Right lobe of liver (tissue), 6 donors: ENCODE results near the gene BICC1. TPM values are rescaled to one million over a fixed set of nuclear protein-coding genes. Genes with fewer than 3 reads are reported as not detected.
A peak's percentile ranks its signal among the peaks of the same experiment; 100 is the strongest.

Source experiments
- ATAC-seq, 4 donors: fragments of 200-7000 bp; cut with Tn5 transposase; one replicate each; pipeline ENCODE4 v1.9.1; 2020; ENCODE audit warnings: mild to moderate bottlenecking in 4 of 4, moderate library complexity in 4 of 4
- DNase-seq, 3 donors: peaks; one replicate each; pipeline ENCODE4 v3.0.0-alpha.2; 2020
- H3K27ac ChIP-seq, 3 donors: fragments of 200-600 bp; one replicate each; pipeline ENCODE4 v1.8.0; 2022
- H3K27me3 ChIP-seq, 2 donors: fragments of 200-600 bp; one replicate each; pipeline ENCODE4 v1.8.0; 2022
- H3K36me3 ChIP-seq, 4 donors: fragments of 200-600 bp; sonication (generic) in 1 of 4; one replicate each; pipeline versions ENCODE4 v1.5.1 to v1.8.0; 2017 to 2022; ENCODE audit warnings: control low read depth in 1 of 4
- H3K4me1 ChIP-seq, 4 donors: fragments of 200-600 bp; sonication (generic) in 1 of 4; one replicate each; pipeline versions ENCODE4 v1.5.1 to v1.8.0; 2017 to 2022; ENCODE audit warnings: control low read depth in 1 of 4
- H3K4me3 ChIP-seq, 3 donors: fragments of 200-600 bp; one replicate each; pipeline ENCODE4 v1.8.0; 2022
- H3K9me3 ChIP-seq, 4 donors: fragments of 200-600 bp; sonication (generic) in 1 of 4; one replicate each; pipeline versions ENCODE4 v1.5.1 to v1.8.0; 2017 to 2022; ENCODE audit warnings: control low read depth in 1 of 4
- POLR2A ChIP-seq: fragments of 450-650 bp; IDR thresholded peaks from one replicate; pipeline ENCODE4 v1.6.1; 2017; ENCODE audit warnings: antibody characterized with exemption, mild to moderate bottlenecking
- WGBS: methylation state at CpG from one replicate; pipeline ENCODE4 v1.1.6; 2018; ENCODE audit warnings: low coverage, low lambda C conversion rate; ENCODE audit not compliant: insufficient coverage; ENCODE audit errors: missing lambda C conversion rate; 5-methylcytosine and 5-hydroxymethylcytosine counted together
- intact Hi-C, 2 donors: fragments of 100-400 bp; cut with DNase I; formaldehyde crosslinking; loops; one replicate each; pipeline versions ENCODE4 v1.11.2 to v1.14.1; 2022
- total RNA-seq, 6 experiments: library from RNA; depleted of rRNA in 2 of 6; stranded (reverse); fragments of >200 nt in 2 of 6; fragmentation: NEBNext Ultra II Directional in 3 of 6; extraction: Animal tissue kit (Norgen Biotek cat#: 25700) in 3 of 6; gene quantifications; one replicate each; pipeline versions ENCODE4 v1.1.0 to v1.2.4, GENCODE V29; 2016 to 2023
- TF ChIP-seq, protein P1 (sequence below), 4 donors: fragments of 200-600 bp in 3 of 4; fragments of 450-650 bp in 1 of 4; IDR thresholded peaks; one replicate each; pipeline versions ENCODE4 v1.5.1 to v1.8.0; 2016 to 2022; ENCODE audit warnings: antibody characterized with exemption in 4 of 4, mild to moderate bottlenecking in 2 of 4
- donor health status: DM: no; HTN: yes; CAD: no.
- donor health status: DM: no; HTN: no; CAD: no.
- donor health status: DM: no; HTN: no; CAD: no.
- donor health status: DM: no; HTN: yes; CAD: no.
- donor health status: DM: no; HTN: yes; CAD: no.

Gene BICC1
- total RNA-seq, 6 experiments from 2014 or later, result 1.2 to 9.0 (median 2.3) TPM

DNA sequence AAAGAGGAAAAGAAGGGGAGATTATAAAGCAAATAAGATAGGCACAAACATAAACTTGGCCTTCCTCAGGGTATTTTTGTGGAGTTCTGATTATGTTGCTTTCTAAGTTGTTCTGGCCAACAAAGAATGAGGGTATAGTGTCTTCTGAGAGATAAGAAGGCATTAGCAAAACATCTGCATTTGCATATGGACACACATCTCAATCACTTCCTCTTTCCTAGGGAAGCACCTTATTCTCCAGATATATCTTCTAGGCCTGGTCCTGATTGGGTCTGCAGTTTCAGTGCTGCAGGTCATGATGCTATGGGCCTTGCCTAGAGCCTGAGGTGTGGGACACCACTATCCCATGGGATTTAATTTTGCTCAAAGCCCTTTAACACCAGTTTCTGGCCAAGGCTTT lies 355.0 kb downstream of the BICC1 start:
- H3K4me3 ChIP-seq, result no peak overlapping the region
- H3K36me3 ChIP-seq, result no peaks in the 10 kb centered on the region
- ATAC-seq (no peak), DNase-seq (no peak)
- H3K27me3 ChIP-seq, result no peaks in the 10 kb centered on the region
- peaks cover 0 to 21% (median 2%) of the 10 kb centered on the region in 4 donors for H3K4me1 ChIP-seq
- no peak overlapping the region for H3K27ac ChIP-seq
- intact Hi-C loops, result no loop called here
- TF ChIP-seq POLR2A, result no peak
- TF ChIP-seq, protein P1, sequence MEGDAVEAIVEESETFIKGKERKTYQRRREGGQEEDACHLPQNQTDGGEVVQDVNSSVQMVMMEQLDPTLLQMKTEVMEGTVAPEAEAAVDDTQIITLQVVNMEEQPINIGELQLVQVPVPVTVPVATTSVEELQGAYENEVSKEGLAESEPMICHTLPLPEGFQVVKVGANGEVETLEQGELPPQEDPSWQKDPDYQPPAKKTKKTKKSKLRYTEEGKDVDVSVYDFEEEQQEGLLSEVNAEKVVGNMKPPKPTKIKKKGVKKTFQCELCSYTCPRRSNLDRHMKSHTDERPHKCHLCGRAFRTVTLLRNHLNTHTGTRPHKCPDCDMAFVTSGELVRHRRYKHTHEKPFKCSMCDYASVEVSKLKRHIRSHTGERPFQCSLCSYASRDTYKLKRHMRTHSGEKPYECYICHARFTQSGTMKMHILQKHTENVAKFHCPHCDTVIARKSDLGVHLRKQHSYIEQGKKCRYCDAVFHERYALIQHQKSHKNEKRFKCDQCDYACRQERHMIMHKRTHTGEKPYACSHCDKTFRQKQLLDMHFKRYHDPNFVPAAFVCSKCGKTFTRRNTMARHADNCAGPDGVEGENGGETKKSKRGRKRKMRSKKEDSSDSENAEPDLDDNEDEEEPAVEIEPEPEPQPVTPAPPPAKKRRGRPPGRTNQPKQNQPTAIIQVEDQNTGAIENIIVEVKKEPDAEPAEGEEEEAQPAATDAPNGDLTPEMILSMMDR (IDR thresholded peaks at IDR 0.05), result no peak
- H3K9me3 ChIP-seq, result no peaks in the 10 kb centered on the region

GRCh38 chr10:58868736-58869435 lies 356.2 kb downstream of the BICC1 start:
- H3K4me1 ChIP-seq, result peaks cover 0 to 25% (median 2%) of the 10 kb centered on the region in 4 donors
- DNase-seq (no peak), ATAC-seq (no peak)
- no peak overlapping the region for H3K4me3 ChIP-seq
- TF ChIP-seq POLR2A, result no peak
- TF ChIP-seq, protein P1 (IDR thresholded peaks at IDR 0.05), result no peak
- 72% methylated on average over 7 of the region's 8 CpGs for WGBS
- no peaks in the 10 kb centered on the region for H3K27me3 ChIP-seq
- intact Hi-C loops, result no loop called here
- no peaks in the 10 kb centered on the region for H3K9me3 ChIP-seq
- H3K27ac ChIP-seq, result no peak overlapping the region
- no peaks in the 10 kb centered on the region for H3K36me3 ChIP-seq

DNA sequence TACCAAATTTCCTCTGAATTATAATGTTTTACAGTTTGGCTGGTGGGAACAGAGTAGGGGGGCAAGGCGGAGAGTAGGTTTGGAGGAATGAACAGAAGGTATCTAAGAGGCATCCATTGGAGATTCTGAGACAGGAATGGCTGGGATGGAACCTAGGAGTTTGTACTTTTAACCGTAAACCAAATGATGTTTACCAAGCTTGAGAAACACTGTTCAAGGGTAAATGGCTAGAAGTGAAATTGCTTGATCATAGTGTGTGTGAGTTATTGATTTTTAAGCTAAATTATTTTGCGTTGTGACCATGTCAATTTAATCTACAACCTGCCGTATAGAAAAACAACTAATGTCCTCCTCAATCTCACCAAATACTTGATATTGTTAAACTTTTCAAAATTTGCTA lies 357.4 kb downstream of the BICC1 start:
- intact Hi-C loops, result no loop called here
- peak overlapping the region in 1 of 3 donors; percentile 16 for H3K27ac ChIP-seq
- TF ChIP-seq POLR2A, result no peak
- TF ChIP-seq, protein P1 (IDR thresholded peaks at IDR 0.05), result no peak
- DNase-seq, result no peak
- whole genome bisulfite sequencing, result 43% methylated on average over 4 of the region's 4 CpGs
- no peaks in the 10 kb centered on the region for H3K27me3 ChIP-seq
- ATAC-seq, result peak; percentile 76 to 95 (median 90)
- H3K9me3 ChIP-seq, result no peaks in the 10 kb centered on the region
- H3K36me3 ChIP-seq, result no peaks in the 10 kb centered on the region
- H3K4me3 ChIP-seq, result no peak overlapping the region
- peaks cover 0 to 25% (median 2%) of the 10 kb centered on the region in 4 donors for H3K4me1 ChIP-seq

GRCh38 chr10:58873161-58873560 lies 360.5 kb downstream of the BICC1 start:
- no peaks in the 10 kb centered on the region for H3K9me3 ChIP-seq
- ATAC-seq, result peak in 2 of 4 donors; percentile 15 to 22

More at GRCh38 chr10:58873161-58873560, 360.5 kb downstream of the BICC1 start:
- H3K27me3 ChIP-seq, result no peaks in the 10 kb centered on the region
- DNase-seq, result no peak
- H3K27ac ChIP-seq, result no peak overlapping the region
- peaks cover 0 to 25% (median 2%) of the 10 kb centered on the region in 4 donors for H3K4me1 ChIP-seq
- no peak for TF ChIP-seq POLR2A
- TF ChIP-seq, protein P1 (IDR thresholded peaks at IDR 0.05), result no peak
- WGBS, result 27% methylated on average over 2 of the region's 2 CpGs
- no peaks in the 10 kb centered on the region for H3K36me3 ChIP-seq
- intact Hi-C loops, result no loop called here
- H3K4me3 ChIP-seq, result no peak overlapping the region

Other genes starting within 250 kb of the BICC1 start
- 1 to 10 TPM; 2.8 to 8.1 (median 4.7) TPM for gene IPMK, start 245.0 kb upstream of the BICC1 start, total RNA-seq
- 10 to 100 TPM; 25.2 to 40.9 (median 26.4) TPM for gene CISD1, start 243.7 kb upstream of the BICC1 start, total RNA-seq
- 10 to 100 TPM in 1 of 6 experiments, 1 to 10 TPM in 5; 3.1 to 11.9 (median 6.6) TPM for gene UBE2D1, start 177.9 kb upstream of the BICC1 start, total RNA-seq
- gene TFAM, start 127.5 kb upstream of the BICC1 start, total RNA-seq, result 10 to 100 TPM; 15.2 to 23.0 (median 19.7) TPM